Measurements from ENCODE around the gene RBMS3.
"Not testable (repeated sequence)": the region's sequence is repeated elsewhere in the genome, so short reads cannot be mapped to it uniquely, and the experiment has no call there.

RBMS3 gene

GRCh38 chr3:29280404-29281093 lies at the start of gene RBMS3:
RBMS3 (plus strand) TSS chr3:29281071.
- peak; percentile 87 for DNase-seq (ENCODE audit: low spot score)

DNA sequence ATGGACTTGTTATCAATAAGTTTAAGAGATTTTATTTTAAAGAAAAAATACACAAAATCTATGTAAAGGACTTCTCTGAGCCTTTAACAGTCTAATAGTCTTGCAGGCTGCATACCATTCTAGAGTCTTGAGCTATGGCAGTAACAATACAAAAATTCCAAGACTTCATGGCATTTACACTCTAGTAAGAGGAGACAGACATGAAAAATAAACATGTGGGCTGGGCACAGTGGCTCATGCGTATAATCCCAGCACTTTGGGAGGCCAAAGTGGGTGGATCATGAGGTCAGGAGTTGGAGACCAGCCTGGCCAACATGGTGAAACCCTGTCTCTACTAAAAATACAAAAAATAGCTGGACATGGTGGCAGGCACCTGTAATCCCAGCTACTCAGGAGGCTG lies 47.7 kb upstream of the RBMS3 start:
- DNase-seq (ENCODE audit: low spot score), result not testable (repeated sequence)

DNA sequence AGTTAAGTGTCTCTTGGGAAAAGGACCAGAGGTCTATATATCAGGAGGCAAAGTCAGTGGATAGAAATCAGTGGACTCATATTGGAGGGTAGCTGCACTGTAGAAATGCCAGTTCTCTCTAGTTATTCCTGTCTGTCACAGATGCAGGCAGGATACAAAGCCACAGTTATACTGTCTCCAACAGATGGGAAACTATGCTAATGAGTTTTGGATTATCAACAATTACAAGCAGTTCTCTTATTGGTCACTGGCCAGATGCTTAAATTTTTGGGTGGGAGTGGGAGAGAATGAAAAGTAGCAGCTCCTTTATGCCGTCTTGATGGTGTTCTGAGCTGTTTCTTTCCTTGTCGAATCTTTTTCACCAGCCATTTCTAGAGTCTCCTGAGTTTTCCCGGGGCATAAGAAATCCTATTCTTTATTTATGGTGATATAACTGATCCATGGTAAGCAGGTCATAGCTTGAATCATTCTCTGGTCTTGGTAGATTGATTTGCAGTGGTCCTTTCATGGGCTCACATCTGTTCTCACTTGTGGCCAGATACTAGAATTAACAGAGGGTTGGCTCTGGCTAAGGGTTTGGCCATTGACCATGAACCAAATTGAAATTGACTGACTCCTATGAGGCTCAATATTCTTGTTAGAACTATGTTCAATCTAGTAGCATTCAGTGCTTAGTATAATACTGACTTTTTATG lies 44.6 kb upstream of the RBMS3 start:
- no peak for DNase-seq (ENCODE audit: low spot score)

DNA sequence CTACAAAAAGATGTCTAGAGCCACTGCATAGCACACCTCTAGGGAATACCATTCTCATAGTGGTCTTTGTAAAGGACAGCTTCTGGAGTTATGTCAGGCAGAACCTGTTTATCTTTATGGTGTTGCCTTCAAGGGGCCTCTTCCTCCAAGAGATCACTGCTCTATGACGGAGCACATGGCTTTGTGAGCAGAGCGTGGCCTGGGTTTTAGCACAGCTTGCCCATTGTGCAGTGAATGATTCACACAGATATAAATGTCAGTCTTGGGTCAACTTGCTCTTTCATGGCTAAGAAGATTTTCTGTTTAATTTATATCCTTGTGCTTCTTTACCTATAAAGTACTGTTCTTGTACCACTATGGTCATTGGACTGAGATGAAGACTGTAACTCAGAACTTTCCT lies 41.5 kb upstream of the RBMS3 start:
- peak; percentile 12 for DNase-seq (ENCODE audit: low spot score)

DNA sequence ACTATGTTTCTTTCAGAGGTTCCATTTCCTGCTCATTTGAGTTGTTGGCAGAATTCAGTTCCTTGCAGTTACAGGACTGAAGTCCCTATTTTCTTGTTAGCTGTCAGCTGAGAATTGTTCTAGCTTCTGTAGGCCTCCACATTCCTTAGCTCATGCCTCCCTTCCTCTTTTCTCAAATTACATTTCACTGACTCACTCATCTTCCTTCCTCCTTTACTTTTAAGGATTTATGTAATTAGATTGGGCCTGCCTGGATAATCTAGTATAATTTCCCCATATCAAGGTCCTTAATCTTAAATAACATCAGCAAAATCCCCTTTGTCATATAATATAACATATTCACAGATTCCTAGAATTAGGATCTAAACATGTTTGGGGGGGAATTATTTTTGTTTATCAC lies 40.6 kb upstream of the RBMS3 start:
- DNase-seq (ENCODE audit: low spot score), result peak; percentile 53

GRCh38 chr3:29240887-29241286 lies 40.0 kb upstream of the RBMS3 start:
- no peak for DNase-seq (ENCODE audit: low spot score)

- no peak for DNase-seq (ENCODE audit: low spot score)
These were observed 39.0 kb upstream of the RBMS3 start for GRCh38 chr3:29241855-29242254.

GRCh38 chr3:29242296-29242695 lies 38.6 kb upstream of the RBMS3 start:
- no peak for DNase-seq (ENCODE audit: low spot score)

DNA sequence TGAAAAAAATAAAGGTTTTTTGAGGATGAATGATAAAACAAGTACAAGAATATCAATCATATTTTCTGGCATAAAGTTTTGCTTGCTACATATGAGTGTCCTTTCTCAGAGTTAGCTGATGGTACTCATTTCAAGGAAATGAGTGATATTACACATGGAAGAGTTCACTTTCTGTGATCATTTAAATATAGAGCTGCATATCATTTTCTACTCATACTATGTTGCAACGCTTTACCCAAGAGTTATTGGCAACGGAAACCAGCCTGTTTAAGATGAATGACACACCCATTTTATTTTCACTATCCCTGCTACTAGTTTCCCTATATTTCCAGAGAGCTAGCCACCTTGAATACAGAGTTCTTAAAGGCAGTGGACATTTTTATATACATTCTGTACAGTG lies 35.4 kb upstream of the RBMS3 start:
- DNase-seq (ENCODE audit: low spot score), result no peak

DNA sequence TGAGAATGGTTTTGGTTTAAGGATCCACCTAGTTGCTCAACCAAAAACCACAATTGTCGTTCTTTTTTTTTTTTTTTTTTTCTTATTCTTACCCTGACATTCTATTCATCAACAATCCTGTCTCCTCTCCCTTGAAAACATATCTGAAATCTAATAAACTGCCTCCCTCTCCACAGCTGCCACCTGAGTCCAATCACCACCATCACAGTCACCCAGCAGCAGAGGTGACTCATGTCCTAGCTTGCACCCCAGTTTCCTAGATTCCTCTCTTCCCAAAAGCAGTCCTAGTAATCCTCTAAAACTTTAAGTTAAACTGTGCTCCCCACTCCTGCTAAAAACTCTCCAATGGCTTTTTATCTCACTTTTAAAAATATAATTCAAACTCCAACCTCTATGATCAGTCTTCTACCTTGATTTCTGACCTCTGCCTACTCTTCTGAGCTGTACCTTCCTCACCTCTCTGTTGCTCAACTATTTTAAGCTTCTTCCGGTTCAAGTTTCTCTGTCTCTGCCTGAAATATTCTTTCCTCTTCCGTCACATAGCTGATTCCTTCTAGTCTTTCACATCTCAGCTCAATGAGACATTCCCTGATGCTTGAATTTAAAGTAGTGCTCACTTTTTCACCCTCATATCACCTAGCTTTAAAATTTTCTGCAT lies 33.7 kb upstream of the RBMS3 start:
- DNase-seq (ENCODE audit: low spot score), result no peak

GRCh38 chr3:29249829-29250345 lies 31.0 kb upstream of the RBMS3 start:
- DNase-seq (ENCODE audit: low spot score), result no peak

DNA sequence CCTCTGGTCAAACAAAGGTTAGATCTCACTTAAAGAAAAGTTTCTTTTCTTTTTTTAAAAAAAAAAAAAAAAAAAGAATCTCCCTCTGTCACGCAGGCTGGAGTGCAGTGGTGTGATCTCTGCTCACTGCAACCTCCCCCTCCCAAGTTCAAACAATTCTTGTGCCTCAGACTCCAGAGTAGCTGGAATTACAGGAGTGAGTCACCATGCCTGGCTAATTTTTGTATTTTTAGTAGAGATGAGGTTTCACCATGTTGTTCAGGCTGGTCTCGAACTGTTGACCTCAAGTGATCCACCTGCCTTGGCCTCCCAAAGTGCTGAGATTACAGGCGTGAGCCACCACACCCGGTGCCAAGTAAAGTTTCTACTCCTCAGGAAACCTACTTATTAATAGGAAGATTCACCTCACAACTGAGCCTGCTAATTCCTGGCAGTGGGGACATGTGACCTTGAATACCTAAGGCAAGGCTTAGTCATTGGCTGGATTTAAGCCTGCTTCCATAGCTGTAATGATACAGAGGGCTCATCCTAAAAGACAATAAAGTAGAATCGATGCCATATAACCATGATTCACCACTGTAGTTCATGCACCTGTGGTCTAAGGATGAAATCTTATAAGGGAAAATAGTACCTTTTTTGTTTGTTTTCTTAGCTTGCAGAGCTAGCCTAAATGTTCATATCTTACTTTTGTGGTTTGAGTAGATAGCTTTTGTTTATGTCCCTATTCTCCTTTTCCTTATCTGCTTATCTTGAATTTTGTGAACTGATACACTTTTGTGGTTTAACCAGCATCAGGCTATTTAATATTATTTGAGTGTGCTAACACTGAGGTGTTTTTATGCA lies 24.8 kb upstream of the RBMS3 start:
- DNase-seq (ENCODE audit: low spot score), result no peak

GRCh38 chr3:29258161-29258560 lies 22.7 kb upstream of the RBMS3 start:
- DNase-seq (ENCODE audit: low spot score), result no peak

DNA sequence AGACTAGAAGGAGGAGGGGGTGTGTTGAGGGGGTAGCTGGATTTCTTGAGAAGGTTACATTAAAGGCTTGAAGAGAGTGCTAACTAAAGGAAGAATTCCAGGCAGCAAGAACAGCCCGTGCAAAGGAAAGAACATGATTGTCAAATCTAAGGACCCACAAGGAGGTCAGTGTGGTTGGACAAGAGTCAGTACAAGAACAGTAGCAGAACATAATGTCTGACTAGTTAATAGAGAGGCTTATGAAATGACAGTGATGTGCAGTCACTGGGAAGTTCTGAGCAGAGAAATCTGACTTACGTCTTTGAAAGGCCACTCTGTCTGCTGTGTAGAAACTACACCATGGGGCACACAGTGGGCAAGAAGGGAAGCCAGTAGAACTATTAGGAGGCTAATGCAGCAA lies 19.8 kb upstream of the RBMS3 start:
- no peak for DNase-seq (ENCODE audit: low spot score)

DNA sequence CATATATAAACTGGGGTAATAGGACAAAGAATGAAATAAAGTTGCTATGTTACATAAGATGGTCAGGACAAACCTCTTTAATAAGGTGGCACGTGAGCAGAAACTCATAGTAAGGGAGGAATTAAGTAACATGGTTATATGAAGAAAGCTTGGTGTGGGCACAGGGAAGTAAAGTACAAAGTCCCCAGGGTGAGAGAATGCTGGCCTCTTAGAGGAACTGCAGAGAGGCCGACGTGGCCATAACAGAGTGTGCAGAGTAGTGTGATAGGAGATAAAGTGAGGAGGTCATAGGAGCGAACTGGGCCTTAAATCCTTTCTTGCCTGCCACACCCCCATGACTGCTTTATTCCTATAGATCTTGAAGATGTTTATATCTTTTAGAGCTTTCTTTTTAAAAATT lies 17.4 kb upstream of the RBMS3 start:
- DNase-seq (ENCODE audit: low spot score), result no peak

DNA sequence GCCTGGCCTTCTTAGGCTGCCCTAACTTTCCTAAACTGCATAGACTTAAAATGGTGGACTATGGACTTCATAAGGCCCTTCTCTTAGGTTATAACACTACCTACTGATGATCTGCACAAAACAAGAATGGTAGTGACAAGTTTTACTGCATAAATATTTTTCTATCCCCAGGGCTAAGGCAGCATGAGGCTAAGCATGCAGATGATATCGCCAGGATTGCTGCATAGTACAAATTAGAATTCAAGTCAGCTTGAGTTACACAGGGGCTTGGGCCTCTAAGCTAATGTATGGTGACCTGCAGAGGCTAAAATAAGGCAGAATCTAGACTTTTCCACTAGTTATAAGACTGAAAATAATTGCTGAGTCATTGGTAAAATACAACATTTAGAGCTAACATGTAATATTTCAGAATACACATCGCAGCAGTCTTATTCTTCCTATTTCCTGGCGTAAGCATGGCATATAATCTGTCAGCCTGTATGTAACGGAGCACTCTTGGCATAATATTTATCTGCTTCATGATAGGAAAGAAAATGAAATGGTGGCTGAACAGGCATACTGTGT lies 15.3 kb upstream of the RBMS3 start:
- DNase-seq (ENCODE audit: low spot score), result no peak

DNA sequence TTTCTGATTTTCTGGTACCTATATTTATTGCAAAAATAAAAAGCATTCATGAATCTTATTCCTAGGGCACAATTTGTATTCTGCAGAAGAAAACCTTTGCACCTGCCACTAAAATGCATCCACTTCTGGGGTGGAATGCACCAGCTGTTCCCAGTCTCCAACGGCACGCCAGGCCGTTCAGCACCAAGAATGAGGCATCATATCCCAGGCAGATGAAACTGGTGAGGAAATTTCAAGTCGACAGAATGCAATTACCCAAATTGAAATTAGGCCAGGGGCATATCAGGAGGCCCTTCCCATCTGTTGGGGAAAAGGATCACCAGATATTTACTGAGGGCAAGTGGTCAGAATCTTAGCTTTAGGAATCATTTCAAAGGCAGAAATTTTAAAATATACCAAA lies 13.6 kb upstream of the RBMS3 start:
- DNase-seq (ENCODE audit: low spot score), result no peak

DNA sequence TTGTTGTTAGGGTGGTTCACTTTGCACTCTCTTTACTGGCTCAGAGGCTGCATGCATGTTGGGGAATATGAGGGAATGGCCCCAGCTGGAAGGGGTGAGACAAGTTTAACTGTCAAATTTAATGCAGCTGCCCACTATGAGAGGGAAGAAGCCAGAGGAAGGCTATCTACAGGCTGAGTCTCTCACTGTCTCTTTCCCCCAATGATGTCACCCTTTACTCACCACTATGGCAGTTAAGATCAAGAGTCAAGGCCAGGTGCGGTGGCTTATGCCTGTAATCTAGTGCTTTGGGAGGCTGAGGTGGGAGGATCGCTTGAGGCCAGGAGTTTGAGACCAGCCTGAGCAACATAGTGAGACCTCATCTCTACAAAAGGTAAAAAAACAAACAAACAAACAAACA lies 12.2 kb upstream of the RBMS3 start:
- no peak for DNase-seq (ENCODE audit: low spot score)

GRCh38 chr3:29270752-29271151 lies 10.1 kb upstream of the RBMS3 start:
- no peak for DNase-seq (ENCODE audit: low spot score)

GRCh38 chr3:29271475-29271874 lies 9.4 kb upstream of the RBMS3 start:
- DNase-seq (ENCODE audit: low spot score), result no peak

DNA sequence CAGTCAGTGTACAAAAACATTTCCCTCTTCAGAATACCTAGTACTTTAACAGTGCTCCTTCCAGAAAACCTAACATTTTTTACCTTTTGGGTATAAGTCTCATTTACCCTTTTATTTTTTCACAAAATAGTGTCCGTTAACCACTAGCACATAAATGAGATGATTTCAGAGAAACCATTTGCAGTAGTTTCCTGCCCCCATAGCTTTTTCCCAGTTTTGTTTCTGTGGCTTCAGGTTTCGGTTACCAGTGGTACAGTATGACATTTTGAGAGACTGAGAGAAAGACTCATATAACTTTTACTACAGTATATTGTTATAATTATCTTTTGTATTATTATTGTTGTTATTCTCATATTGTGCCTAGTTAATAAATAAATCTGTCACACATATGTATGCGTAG lies 6.2 kb upstream of the RBMS3 start:
- DNase-seq (ENCODE audit: low spot score), result no peak

GRCh38 chr3:29275309-29275708 lies 5.6 kb upstream of the RBMS3 start:
- DNase-seq (ENCODE audit: low spot score), result no peak

Measured in kidney capillary endothelial cell (primary cell).